ENCODE results near the gene CNDP1. TPM values are rescaled to one million over a fixed set of nuclear protein-coding genes. Genes with fewer than 3 reads are reported as not detected.
"Not testable (repeated sequence)": the region's sequence is repeated elsewhere in the genome, so short reads cannot be mapped to it uniquely, and the experiment has no call there.

CNDP1 gene
- total RNA-seq, 1 donor from 2014 or later: not detected

DNA sequence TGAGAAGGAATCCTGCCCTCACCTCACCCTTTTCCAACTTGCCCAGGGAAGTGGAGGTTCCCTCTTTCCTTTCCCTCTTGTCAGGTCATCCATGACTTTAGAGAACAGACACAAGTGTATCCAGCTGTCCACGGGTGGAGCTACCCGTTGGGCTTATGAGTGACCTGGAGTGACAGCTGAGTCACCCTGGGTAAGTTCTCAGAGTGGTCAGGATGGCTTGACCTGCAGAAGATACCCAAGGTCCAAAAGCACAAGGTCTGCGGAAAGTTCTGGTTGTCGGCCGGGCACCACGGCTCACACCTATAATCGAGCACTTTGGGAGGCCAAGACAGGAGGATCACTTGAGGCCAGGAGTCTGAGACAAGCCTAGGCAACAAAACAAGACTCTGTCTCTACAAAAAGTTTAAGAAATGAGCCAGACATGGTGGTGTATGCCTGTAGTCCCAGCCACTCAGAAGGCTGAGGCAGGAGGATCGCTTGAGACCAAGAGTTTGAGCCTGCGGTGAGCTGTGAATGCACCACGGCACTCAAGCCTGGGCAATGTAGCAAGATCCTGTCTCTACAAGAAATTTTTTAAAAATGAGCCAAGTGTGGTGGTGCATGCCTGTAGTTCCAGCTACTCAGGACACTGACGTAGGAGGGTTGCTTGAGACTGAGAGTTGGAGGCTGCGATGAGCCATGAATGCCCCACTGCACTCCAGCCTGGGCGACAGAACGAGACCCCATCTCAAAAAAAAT lies 14.0 kb upstream of the CNDP1 start:
- ATAC-seq: no peak

DNA sequence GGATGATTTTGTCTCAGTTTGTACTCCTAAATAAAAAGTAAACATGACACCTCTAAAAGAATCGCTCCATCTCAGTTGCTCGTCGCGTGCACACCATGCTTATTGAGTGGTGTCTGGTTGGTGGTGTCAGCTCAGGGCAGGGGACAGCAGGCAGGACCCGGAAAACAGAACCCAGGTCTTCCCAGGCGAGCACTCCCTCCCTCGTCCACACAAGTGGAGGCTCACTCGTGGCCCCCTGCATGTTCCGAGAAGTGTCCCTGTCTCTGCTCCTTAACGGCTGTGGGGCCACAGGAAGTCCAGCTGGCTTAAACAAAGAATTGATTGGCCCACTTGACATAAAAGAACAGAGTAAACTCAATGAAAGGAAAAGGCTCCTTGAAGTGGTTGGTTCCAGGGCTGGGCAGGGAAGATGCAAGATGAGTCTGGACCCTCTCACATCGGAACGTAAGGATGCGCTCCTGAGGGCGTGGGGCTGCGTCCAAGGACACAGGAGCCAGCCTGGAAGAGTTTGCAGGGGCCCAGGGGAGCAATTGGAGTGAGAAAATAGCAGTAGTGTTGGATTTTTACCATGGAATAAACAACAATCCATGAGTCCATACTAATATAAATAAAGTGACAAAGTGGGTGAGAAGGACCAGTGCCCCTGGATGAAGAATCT lies 13.1 kb upstream of the CNDP1 start:
- ATAC-seq: no peak

DNA sequence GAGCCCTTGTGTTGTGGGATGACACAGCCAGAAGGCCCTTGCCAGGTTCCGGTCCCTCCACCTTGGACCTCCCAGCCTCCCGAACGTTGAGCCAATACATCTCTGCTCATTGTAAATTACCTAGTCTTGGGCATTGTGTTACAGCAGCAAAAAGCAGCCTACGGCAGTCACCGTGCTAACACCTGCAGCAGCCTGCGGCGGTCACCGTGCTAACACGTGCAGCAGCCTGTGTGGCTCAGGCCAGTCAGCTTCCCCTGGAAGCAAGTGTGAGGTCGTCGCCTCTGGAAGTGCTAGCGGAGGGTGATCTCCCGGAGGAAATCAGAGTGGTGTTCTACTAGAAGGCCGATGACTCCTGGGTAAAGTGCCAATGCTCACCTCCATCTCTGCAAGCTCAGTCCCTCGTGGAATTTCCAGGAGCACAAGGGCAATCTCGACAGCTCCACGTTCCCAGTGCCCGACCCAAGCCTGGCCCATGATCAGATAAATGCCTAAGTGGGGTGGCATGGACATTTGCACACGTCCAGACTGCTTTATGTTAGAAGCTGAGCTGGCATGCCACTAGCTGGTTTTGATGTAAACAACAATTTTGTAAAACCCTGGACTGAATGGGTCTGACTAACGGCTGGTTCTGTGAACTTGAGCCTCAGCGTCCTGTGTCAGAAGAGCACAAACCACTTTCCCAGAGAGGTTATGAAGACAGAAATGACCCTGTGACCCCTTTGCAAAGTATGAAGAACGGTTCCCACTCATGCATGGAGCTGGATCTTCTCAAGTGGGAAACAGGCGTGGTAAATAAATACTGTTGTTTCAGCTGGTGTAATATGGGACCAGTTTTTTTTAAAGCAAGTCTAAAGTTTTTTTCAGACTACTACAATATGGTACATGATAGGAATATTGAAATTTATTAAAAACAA lies 11.4 kb upstream of the CNDP1 start:
- ATAC-seq: no peak

DNA sequence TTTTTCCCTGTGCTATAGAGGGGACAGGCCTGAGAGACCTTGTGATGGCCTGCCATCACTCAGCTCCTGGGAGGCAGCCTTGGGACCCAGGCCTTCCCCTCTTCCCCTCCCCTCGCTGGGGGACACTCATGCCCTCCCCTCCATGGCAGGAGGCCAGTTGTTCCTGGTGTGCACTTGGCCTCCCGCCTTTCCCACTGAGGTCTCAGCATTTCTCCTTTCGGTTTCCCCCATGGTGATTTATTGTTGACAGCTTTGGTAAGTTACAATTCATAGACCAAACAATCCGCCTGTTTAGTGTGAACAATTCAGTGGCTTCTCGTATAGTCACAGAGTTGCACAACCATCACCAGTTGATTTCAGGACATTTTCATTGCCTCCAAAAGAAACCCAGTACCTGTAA lies 10.2 kb upstream of the CNDP1 start:
- ATAC-seq: no peak

DNA sequence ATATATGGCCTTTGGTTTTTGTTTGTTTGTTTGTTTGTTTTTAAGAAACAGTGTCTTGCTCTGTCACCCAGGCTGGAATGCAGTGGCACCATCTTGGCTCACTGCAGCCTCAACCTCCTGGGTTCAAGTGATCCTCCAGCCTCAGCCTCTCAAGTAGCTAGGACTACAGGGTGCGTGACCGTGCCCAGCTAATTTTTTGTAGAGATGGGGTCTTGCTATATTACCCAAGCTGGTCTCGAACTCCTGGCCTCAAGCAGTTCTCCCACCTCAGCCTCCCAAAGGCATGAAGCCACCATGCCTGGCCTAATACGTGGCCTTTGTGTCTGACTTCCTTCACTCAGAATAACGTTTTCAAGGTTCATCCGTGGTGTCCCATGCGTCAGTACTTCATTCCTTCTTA lies 9.4 kb upstream of the CNDP1 start:
- ATAC-seq: not testable (repeated sequence)

DNA sequence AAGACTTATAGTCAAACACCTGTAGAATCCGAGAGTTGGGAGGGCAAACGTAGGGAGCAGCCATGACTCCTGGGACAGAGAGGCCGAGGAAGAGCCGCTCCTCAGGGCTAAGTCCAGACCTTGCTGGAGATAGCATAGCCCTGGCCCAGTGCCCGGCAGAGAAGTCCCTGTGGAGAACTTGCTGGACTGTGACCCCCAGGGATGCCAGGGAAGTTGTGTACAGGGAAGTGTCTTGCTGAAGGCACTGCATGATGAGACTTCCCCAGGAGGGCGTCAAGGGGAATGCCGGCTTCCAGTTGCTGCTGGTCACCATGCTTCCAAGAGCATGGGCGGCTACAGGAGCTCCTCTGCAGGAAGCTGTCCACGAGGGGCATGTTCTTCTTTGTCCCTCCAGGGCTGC lies 8.6 kb upstream of the CNDP1 start:
- ATAC-seq: no peak

DNA sequence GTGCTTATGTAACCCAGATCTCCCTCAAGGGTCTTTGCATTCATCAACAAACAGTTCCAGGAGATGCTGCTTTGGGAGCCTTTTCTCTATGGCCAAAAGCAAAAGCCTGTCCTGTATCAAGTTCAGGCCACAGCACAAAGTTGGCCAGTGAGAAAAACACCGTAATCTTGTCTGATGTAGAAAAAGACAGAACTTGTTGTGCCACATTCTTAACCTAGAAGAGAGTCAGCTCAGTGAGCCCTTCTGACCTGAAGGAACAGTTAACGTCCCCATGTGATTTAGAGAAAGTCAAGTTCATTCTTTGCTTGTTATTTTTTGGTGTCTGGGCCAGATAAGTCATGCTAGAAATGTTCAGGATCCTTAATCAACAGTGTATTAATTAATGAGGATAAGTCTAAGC lies 7.8 kb upstream of the CNDP1 start:
- no peak for ATAC-seq

DNA sequence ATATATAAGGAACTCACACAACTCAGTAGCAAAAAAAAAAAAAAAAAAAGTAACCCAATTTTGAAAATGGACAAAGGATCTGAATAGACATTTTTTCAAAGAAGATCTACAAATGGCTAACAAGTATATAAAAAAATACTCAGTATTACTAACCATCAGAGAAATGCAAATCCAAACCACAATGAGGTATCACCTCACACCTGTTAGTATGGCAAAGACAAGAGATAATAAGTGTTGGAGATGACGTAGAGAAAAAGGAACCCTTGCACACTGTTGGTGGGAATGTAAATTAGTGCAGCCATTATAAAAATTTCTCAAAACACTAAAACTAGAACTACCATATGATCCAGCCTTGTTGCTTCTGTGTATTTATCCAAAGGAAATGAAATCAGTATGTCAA lies 5.8 kb upstream of the CNDP1 start:
- ATAC-seq: no peak

DNA sequence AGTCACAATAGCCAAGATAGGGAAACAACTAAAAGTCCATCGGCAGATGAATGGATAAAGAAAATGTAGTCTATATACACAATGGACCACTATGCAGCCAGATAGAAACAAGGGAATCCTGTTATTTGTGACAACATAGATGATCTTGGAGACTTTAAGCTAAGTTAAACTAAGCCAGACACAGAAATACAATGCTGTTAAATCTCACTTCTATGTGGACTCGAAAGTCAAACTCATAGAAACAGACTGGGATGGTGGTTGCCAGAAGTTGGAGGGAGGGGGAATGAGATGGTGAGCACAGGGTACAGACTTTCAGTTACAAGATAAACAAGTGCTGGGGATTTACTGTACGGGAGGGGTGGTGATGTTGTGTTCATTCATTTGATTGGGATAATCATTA lies 5.4 kb upstream of the CNDP1 start:
- no peak for ATAC-seq

DNA sequence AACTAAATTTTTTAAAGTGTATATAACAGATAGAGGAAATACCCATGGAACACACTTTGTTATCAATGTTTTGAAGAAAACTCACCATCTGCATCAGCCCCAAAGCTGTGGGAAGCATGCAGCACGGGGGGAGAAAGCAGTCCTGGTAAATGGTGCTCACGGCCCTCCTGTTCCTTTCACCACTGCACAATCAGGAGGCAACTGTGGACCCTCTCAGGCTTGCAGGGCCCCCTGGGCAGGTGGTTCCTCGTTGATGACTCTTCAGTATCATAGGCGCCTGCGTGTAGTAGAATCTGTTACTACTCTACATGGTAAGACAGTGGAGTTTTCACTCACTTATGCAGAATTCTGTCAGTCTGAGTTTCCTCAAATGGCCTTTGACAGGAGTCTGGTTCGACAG lies 4.9 kb upstream of the CNDP1 start:
- no peak for ATAC-seq

DNA sequence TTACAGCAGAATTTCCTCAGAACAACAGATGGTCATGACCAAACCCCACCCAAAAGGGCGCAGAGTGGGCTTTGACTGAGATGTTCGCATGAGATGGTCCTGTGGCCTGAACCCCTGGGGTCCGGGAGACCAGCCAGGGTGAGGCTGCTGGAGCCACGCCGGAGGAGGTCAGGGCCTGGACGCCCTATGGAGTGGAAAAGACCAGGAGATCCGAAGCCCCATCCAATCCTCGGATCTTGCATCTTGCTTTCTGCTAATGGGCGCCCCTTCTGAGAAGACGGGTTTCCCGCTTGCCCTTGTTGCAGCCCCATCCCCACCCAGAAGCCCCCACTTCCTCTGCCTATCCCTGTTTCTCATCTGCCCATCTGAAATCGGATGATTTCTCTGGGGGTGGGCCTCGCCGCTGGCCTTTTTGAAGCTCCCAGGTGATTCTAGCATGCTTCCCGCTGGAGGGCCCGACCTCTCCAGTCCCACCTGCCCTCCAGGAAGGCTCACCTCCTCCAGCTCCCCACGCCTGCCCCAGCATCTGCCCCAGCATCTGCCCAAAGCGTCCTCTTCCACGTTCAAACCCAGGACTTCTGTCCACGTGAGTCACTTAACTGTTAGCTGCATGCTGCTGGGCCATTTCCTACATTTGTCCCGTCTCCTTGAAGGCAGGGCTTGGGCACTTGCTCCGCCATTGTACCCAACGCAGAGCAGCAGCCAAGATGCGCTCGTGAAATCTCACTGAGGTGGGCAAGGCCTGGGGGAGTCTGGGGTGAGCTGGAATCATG lies 4.3 kb upstream of the CNDP1 start:
- no peak for ATAC-seq

DNA sequence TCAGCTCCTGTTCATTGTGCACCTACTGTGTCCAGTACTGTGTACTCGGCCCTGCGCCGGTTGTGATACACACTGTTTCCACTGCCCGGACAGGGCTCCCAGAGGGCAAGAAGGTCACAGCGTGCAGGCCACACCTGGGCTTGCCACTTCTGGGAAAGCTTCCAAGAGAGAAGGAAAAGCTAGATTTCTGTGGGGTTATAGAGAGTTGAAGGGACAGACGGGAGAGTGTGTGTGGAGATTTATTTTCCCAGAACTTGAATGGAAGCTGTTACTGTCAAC lies 3.8 kb upstream of the CNDP1 start:
- ATAC-seq: no peak

DNA sequence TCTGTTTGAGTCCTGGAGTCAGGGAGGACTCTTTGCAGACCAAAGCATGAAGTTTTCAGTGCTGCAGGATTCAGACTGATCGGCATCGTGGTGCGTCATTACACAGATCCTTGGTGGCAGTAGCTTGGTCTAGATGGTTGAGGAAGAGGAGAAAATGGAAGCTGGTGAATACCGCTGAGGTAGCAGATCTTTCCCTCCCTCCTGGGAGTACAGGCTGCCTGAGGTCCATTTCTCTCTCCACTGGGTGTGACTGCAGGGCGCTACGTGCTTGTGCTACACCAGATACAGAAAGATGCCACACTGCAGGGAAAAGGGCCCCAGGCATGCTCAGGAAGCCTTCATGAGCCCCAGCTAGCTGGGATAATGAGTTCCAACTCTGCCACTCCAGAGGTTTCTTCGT lies 3.3 kb upstream of the CNDP1 start:
- no peak for ATAC-seq

DNA sequence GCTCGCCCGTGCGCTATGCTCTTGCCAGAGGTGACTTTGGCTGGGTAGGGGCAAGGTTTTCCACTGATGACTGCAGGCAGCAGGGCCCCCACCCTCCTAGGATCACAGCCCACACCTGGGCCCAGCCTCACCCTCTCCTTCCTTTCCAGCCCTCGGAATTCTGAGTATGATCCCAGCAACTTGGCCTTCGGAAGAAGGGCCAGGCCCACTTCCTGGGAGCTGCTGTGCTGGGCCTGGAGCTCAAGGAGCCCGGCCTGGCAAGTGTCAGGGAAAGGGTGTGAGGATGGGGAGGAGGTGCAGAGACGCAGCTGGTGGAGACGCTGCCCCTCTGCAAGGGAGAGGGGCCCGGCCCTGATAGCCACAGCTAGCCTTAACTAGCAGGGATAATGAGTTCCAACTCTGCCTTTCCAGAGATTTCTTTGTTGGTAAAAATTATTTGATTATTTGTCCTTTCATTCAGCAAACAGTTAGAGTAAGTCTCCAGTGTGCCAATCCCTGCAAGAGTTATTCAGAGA lies 1.7 kb upstream of the CNDP1 start:
- no peak for ATAC-seq

DNA sequence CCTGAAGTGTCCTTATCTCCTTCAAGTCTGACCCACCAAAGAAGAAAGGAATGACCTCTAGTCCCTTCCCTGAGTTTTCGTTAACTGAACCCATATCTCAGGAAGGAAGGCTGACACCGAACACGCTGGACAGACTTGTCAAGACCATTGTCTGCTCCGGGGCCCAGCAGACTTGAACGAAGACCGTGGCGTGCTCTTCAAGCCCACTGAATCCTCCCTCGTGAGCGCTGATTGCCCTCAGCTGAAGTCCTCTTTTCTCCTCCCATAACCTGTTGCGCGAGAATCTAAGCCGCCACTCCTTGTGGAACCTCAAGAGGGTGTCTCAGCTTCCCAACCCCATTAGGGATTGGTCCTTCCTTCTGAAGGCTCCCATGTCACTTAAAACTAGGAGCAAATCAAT lies 634 bp upstream of the CNDP1 start:
- ATAC-seq: no peak

DNA sequence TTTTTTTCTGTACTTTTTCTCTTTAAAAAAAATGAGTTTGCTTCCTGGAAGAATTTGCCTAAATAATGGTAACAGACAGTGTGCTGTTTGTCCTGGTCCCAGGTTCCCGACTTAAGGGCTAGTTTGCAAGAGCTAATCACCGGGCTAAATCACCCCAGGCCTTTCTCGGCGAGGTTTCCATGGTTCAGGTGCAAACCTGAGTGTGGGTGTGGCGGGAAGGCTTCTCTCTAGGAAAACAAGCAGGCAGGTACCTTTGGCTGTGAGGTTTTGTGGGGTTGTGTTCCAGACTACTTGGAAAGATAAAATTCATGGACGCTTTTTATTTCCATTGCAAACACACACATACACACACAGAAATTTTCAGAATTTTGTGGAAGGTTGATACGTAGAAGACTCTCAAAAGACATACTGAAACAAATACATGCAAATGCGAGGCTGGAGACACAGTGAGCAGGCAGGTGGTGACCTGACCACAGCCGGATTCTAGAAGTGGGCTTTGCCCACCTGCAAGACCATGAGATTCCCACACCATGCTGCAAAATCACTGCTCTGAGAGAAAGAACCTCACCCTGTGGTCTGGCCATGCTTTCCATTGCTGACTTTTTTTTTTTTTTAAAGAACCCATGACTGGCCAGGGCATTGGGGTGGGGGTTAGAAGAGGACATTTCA lies 815 bp downstream of the CNDP1 start:
- ATAC-seq: no peak

DNA sequence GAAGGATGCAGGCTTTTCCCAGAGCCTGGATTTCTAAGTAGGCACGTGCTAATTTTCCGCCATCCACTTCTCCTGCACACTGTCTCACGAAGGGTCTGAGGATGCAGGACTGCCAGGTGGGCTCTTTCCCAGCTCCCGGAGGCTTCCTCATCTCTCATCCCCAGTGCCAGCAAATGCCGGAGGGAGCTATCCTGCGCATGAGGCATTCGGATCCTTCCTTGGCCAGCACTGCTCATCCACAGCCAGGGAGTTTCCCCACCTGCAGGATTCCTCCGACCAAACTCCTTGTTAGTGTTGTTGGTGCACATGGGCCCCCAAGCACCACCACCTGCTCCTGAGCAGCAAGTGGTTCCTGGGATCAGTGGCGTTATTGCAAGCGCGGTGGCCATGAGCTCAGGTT lies 5.0 kb downstream of the CNDP1 start:
- ATAC-seq: no peak

DNA sequence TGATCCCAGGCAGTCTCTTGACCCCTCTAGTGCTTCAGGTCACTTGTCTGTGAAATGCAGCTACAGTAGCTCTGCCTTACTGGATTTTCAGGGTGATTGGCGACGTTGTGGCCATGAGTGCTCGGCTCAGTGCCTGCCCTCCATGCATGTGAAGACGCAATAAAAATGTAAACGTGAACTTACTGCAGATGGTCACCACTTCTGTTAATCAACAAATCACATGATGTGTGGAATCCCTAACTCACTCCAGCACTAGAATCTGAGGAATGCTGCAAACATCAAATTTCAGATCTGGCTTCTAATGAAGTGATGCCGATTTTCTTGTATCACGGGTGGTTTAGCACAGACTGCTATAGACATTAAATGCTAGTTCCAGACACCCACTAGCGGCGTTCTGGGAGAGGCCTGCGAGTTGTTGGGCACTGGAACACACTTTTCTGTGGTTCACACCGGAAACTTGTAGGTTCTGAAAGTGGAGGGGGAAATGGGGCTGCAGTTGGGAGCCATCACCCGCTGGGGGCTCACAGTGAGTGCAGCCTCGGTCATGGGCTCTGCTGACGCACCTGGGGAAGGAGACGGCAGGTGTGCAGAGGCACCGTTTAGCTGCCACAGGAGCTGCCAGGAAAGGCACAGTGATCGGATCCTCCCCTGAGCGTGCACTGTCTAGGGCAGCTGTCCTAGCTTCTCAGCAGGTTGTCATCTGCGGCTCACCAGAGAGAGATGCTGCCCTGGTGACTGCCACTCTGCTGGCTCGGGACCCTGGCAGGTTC lies 6.5 kb downstream of the CNDP1 start:
- ATAC-seq: no peak

DNA sequence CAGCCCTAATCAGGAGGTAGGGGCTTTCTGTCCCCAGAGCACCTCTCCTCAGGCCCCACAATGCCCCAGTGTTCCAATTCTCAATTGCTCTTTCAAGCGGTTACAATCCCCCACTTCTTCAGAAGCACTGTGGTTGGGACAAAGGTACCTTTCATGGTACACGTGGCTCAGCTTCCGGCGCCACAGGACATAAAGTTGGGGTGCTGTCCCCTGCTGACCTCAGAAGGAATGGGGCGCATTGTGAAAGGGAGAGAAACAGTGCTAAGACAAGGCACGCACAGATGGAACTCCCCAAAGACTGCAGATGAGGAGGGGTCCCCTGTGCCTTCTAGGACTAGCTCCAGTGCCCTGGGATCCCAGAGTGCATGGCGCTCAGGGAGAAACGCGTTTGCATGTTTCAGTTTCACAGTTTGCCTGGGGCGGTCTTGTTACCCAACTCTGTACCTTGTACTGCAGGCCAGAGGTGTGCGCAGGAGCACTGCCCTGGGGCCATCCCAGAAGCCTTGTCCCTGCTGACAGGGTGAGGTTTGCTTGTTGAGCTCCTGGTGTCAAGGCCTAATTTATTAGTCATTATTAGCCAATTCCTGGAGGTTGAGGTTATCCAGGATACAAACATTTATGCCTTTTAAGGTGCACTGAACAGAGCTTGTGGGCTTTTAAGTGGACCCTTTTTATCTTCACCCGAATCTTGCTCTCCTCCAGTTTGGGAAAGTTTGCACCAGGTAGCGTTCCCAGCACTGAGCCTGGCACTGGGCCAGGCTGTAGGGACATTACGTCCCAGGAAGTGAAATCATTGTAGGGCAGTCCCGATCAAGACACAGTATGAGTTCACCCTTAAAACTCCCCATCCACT lies 7.6 kb downstream of the CNDP1 start:
- ATAC-seq: peak; percentile 85

DNA sequence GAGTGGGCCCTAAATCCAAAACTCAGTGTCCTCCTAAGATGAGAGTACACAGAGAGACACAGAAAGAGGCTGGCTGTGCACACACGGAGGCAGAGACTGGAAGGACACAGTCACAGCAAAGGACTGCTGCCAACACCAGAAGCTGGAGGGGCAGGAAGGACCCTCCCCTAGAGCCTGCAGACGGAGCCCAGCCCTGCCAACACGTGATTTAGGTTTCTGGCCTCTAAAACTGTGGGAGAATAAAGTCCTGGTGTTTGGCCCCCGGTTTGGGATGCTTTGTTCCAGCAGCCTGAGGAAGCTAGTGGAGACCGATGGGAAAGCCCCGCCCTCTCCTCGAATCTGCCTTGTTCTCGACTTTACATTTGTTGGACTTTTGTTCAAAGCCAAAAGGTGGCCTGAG lies 10.6 kb downstream of the CNDP1 start:
- ATAC-seq: no peak

Measured in esophagus mucosa (tissue), 1 donor.